Measurements from ENCODE around the gene GATD1. TPM values are rescaled to one million over a fixed set of nuclear protein-coding genes. Genes with fewer than 3 reads are reported as not detected.

Gene GATD1
- total and polyA plus RNA-seq, 9 of the 15 experiments (the other 6 are each of a cell fraction or from before 2014, with no cell fraction given) = 2.8 to 144 (median 36.9) TPM

GRCh38 chr11:766106-766935 is 11.0 kb downstream of the GATD1 start (continued):
- TF ChIP-seq RERE (CRISPR knock-in tag; IDR thresholded peaks at IDR 0.05; ENCODE audit: borderline replicate concordance) = no peak
- TF ChIP-seq TGIF2 (CRISPR knock-in tag; IDR thresholded peaks at IDR 0.05) = no peak
- no peak for TF ChIP-seq ZNF766 (CRISPR knock-in tag; conservative IDR thresholded peaks at IDR 0.05)
- TF ChIP-seq MAFG (tag; conservative IDR thresholded peaks at IDR 0.05) = no peak
- TF ChIP-seq CBX3 (IDR thresholded peaks at IDR 0.05; ENCODE audit: borderline replicate concordance in 1 of 2, low read length in 2 of 2) = no peak
- TF ChIP-seq ATF1 (CRISPR knock-in tag; IDR thresholded peaks at IDR 0.05) = no peak
- no peak for TF ChIP-seq ATF1 (tag; IDR thresholded peaks at IDR 0.05)
- TF ChIP-seq BCOR (IDR thresholded peaks at IDR 0.05) = no peak
- TF ChIP-seq TSC22D4 (tag; IDR thresholded peaks at IDR 0.05) = no peak
- no peak for TF ChIP-seq STAT5B (CRISPR knock-in tag; IDR thresholded peaks at IDR 0.05)
- TF ChIP-seq POLR2G (IDR thresholded peaks at IDR 0.05; ENCODE audit: low read depth, low read length) = peak; percentile 81
- no peak for TF ChIP-seq POLR2AphosphoS5 (IDR thresholded peaks at IDR 0.05; ENCODE audit: control insufficient read depth, insufficient read depth, low read depth, low read length)
- TF ChIP-seq MCM3 (IDR thresholded peaks at IDR 0.05) = no peak
- no peak for TF ChIP-seq DPF2 (IDR thresholded peaks at IDR 0.05)
- TF ChIP-seq ARHGAP35 (IDR thresholded peaks at IDR 0.05; ENCODE audit: partially characterized antibody) = no peak
- TF ChIP-seq FOXP4 (CRISPR knock-in tag; IDR thresholded peaks at IDR 0.05; ENCODE audit: borderline replicate concordance) = no peak

Measured in K562 (cell line).